ENCODE data around the gene WDFY4. TPM values are rescaled to one million over a fixed set of nuclear protein-coding genes. Genes with fewer than 3 reads are reported as not detected.

Gene WDFY4
- total and polyA plus RNA-seq, 2 of the 4 experiments (the other 2 are of a cell fraction), result not detected

DNA sequence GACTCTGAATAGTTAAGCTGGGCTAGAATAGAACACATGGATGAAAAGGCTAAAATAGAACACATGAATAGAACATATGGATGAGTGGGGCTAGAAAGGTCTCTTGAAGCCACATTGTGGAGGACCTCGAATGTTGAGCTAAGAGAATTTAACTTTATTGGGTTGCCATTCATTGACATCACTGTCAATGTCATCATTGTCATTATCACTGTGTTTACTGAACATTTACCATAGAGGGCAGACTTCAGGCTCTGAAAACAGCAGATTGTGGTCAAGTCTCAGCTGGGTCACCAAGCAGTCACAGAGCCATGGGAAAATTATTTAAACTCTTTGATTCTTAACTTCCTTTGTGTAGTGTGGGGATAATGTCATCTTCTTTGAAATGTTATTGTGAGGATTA, 80.4 kb downstream of the WDFY4 start:
- DNase-seq (no peak), ATAC-seq (ENCODE audit: low read depth) (no peak)
- no peak overlapping the region for H3K9ac ChIP-seq (ENCODE audit: low read depth, low read length)
- H2BK15ac ChIP-seq (ENCODE audit: low read depth, low read length), result no peak overlapping the region
- no peak overlapping the region for H3K23ac ChIP-seq (ENCODE audit: low read depth, low read length)
- H3K4me2 ChIP-seq (ENCODE audit: low read depth, low read length), result no peak overlapping the region
- H3K27ac ChIP-seq (ENCODE audit: insufficient read depth, low read length), result no peak overlapping the region
- BruUV-seq (replicated peaks), result no TSS peak
- H3K18ac ChIP-seq (ENCODE audit: low read depth, low read length), result no peak overlapping the region
- no peak overlapping the region for H2AK5ac ChIP-seq (ENCODE audit: low read depth, low read length)
- no peak overlapping the region for H2AK9ac ChIP-seq (replicated peaks; ENCODE audit: low read depth, low read length, poor library complexity)
- no peaks in the 10 kb centered on the region for H3K79me1 ChIP-seq (ENCODE audit: low read depth in 1 of 2, low read length in 2 of 2)
- no CpG with 5 or more reads among the region's 1 CpG for WGBS, 2 experiments (ENCODE audit: extremely low coverage in 2 of 2, insufficient read length in 1 of 2)
- no peak overlapping the region for H3K4ac ChIP-seq (ENCODE audit: low read depth, low read length)
- dilution Hi-C loops (cut with HindIII; ENCODE audit: low sequenced_read_pairs, unreplicated experiment), result no loop called here
- TF ChIP-seq, protein P1, sequence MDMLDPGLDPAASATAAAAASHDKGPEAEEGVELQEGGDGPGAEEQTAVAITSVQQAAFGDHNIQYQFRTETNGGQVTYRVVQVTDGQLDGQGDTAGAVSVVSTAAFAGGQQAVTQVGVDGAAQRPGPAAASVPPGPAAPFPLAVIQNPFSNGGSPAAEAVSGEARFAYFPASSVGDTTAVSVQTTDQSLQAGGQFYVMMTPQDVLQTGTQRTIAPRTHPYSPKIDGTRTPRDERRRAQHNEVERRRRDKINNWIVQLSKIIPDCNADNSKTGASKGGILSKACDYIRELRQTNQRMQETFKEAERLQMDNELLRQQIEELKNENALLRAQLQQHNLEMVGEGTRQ (IDR thresholded peaks at IDR 0.05; ENCODE audit: low read depth, low read length), result no peak
- TF ChIP-seq MAZ (IDR thresholded peaks at IDR 0.05; ENCODE audit: borderline replicate concordance, low read depth, low read length), result no peak
- no peak for TF ChIP-seq SMC3 (IDR thresholded peaks at IDR 0.05; ENCODE audit: low read depth, low read length)
- TF ChIP-seq BHLHE40 (IDR thresholded peaks at IDR 0.05; ENCODE audit: low read depth, low read length), result no peak
- no peak for TF ChIP-seq RCOR1 (IDR thresholded peaks at IDR 0.05; ENCODE audit: insufficient replicate concordance, low read length)
- no peak for TF ChIP-seq CEBPB (IDR thresholded peaks at IDR 0.05; ENCODE audit: low read depth, low read length)
- TF ChIP-seq, protein P2, sequence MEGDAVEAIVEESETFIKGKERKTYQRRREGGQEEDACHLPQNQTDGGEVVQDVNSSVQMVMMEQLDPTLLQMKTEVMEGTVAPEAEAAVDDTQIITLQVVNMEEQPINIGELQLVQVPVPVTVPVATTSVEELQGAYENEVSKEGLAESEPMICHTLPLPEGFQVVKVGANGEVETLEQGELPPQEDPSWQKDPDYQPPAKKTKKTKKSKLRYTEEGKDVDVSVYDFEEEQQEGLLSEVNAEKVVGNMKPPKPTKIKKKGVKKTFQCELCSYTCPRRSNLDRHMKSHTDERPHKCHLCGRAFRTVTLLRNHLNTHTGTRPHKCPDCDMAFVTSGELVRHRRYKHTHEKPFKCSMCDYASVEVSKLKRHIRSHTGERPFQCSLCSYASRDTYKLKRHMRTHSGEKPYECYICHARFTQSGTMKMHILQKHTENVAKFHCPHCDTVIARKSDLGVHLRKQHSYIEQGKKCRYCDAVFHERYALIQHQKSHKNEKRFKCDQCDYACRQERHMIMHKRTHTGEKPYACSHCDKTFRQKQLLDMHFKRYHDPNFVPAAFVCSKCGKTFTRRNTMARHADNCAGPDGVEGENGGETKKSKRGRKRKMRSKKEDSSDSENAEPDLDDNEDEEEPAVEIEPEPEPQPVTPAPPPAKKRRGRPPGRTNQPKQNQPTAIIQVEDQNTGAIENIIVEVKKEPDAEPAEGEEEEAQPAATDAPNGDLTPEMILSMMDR (conservative IDR thresholded peaks at IDR 0.05; ENCODE audit: low read depth, low read length), result no peak
- no peak for TF ChIP-seq RFX5 (IDR thresholded peaks at IDR 0.05; ENCODE audit: low read depth, low read length)
- no peak for TF ChIP-seq NFE2L2 (IDR thresholded peaks at IDR 0.05; ENCODE audit: low read depth, low read length)
- no peak for TF ChIP-seq FOS (IDR thresholded peaks at IDR 0.05; ENCODE audit: low read depth, low read length)
- no peak for TF ChIP-seq RAD21 (IDR thresholded peaks at IDR 0.05; ENCODE audit: low read length)
- H2BK5ac ChIP-seq (ENCODE audit: low read depth, low read length, poor library complexity, severe bottlenecking), result no peak overlapping the region
- H4K8ac ChIP-seq (ENCODE audit: low read depth in 2 of 2, low read length in 2 of 2), result no peak overlapping the region
- no peak overlapping the region for H3K14ac ChIP-seq (replicated peaks; ENCODE audit: low read depth, low read length)
- H4K5ac ChIP-seq (ENCODE audit: low read depth, low read length), result no peak overlapping the region
- H3K4me1 ChIP-seq (ENCODE audit: control insufficient read depth, insufficient read depth, low read length), result no peaks in the 10 kb centered on the region
- H3K27me3 ChIP-seq (ENCODE audit: control insufficient read depth, insufficient read depth, low read length), result peaks cover 4% of the 10 kb centered on the region
- H4K20me1 ChIP-seq (ENCODE audit: insufficient read depth, low read length), result no peaks in the 10 kb centered on the region
- no peak overlapping the region for H2BK120ac ChIP-seq (ENCODE audit: low read depth, low read length)
- no peak overlapping the region for H2BK20ac ChIP-seq (ENCODE audit: low read depth, low read length)
- H2AFZ ChIP-seq (replicated peaks; ENCODE audit: low read length, poor library complexity), result no peak overlapping the region
- H3K9me3 ChIP-seq (ENCODE audit: control insufficient read depth, insufficient read depth, low read length), result no peaks in the 10 kb centered on the region
- H3K4me3 ChIP-seq (ENCODE audit: insufficient read depth, low read depth, low read length), result no peak overlapping the region
- no peak overlapping the region for H4K91ac ChIP-seq (ENCODE audit: insufficient read depth, low read depth, low read length)
- ChIA-PET POLR2A (ENCODE audit: unreplicated experiment) (interaction anchor here (0.6 kb wide), 1 partner anchor 71 kb away, joined by 3 read pairs; no protein-coding TSS in a partner anchor), CTCF (no interaction called here)
- no peak overlapping the region for H3K56ac ChIP-seq (ENCODE audit: extremely low read depth, insufficient read depth, low read length)
- H3K36me3 ChIP-seq (ENCODE audit: control insufficient read depth, insufficient read depth, low read length), result no peaks in the 10 kb centered on the region
- intact Hi-C loops (cut with micrococcal nuclease), result no loop called here
- in situ Hi-C loops (cut with MboI; ENCODE audit: low sequenced_read_pairs), result no loop called here
- no peaks in the 10 kb centered on the region for H3K9me1 ChIP-seq (ENCODE audit: insufficient read depth, low read length)

All from IMR-90 (cell line).